GM11168 (cell line): ENCODE data around the gene MMP17.

ENCODE experiments used
- in situ Hi-C: fragments of 300-500 bp; cut with MboI; formaldehyde crosslinking; loops from one replicate; pipeline ENCODE4 v1.12.0; 2022; ENCODE audit warnings: low sequenced_read_pairs; ENCODE audit not compliant: unreplicated experiment

Gene MMP17

GRCh38 chr12:131892711-131893604 lies 64.8 kb downstream of the MMP17 start:
- in situ Hi-C loops, result no loop called here

DNA sequence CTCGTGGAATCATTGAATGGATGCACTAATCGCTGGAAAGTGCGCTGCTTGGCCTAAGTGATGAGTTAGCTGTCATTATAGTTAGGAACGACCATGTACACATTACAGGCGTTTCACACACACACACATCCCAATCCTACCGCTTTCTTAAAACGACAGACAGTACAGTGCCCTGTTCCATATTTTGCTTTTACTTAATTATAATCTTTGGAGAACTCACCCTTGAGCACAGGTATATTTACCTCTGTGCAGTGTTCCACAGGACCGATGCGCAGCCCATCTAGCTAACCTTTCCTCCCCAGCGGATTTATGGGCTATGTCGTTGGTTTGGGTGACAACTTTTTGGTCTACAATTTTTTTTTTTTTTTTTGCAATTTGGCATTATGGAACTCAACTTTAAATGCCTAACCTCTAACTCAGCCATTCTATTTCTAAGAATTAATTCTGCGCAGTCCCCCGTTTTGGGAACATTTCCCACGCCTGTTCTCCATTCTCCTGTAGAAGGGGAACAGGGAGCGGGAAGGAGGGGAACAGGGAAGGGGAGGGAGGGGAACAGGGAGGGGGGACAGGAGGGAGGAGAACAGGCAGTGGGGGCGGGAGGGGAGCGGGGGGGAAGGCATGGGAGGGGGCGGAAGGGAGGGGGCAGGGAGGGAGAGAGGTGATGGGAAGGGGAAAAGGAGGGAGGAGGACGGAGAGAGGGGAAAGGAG lies 65.6 kb downstream of the MMP17 start:
- in situ Hi-C loops, result no loop called here

GRCh38 chr12:131894313-131894860 lies 66.2 kb downstream of the MMP17 start, which contains the start of gene ULK1:
TSS of gene ULK1 (plus strand) at chr12:131894622. CDS start at chr12:131895002, 380 bp downstream.
- in situ Hi-C loops, result no loop called here

- in situ Hi-C loops, result no loop called here
Observed at GRCh38 chr12:131894981-131895639, 66.9 kb downstream of the MMP17 start.

GRCh38 chr12:131895640-131896079 lies 67.5 kb downstream of the MMP17 start:
- in situ Hi-C loops, result no loop called here

DNA sequence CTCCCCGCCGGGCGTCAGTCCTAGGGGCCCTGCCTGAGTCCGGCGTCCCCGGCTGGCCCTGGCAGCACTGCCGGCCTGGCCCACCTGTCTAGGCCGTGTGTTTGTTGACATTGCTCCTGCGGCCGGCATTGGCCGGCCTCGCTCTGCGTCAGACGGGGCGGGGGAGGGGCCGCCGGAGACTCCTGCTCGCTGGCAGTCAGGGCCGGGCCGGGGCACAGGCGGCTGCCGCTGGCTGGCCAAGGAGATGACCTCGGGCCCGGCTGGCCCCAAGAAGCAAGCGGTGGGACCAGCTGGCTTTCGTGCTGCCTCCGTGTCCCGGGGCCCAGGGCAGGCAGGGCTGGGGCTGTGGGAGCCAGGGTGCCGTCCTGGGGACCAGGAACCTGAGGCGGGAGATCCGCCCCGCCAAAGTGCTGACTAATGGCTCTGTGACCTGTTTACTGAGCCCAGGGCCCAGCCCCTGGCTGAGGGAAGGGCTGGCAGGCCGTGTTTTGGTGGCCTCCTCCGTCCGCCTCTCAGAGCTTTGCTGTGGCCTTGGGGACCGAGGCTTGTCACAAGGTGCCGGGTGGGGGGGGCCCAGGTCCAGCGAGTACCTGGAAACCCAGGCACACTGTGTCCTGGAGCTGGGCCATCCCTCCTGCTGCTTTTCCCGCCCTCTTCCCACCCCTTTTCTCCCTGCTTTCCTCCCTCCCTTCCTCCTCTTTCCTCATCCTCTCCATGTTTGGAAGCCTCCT lies 68.1 kb downstream of the MMP17 start:
- in situ Hi-C loops, result no loop called here

DNA sequence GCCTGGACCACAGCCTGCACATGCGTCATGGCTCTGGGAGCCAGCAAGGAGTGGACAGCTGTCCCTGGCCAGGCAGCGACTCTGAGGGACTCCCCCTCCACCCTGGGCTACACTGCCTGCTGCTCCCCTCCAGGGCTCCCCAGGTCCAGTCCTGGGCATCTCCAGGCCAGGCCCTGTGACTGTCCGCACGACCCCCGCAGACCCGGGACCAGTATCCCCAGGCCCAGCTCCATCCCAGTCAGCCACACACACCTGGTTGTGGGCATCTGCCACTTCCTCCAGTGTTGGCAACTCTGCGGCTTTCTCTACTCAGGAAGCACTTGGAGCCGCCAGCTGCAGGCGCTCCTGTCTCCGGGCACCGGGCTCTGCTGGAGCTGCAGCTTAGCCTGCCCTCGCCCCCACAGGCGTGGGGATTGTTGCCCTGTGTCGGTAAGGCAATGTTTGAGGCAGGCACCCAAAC lies 68.6 kb downstream of the MMP17 start:
- in situ Hi-C loops, result no loop called here

- in situ Hi-C loops, result no loop called here
Observed at GRCh38 chr12:131897276-131897675, 69.1 kb downstream of the MMP17 start.

DNA sequence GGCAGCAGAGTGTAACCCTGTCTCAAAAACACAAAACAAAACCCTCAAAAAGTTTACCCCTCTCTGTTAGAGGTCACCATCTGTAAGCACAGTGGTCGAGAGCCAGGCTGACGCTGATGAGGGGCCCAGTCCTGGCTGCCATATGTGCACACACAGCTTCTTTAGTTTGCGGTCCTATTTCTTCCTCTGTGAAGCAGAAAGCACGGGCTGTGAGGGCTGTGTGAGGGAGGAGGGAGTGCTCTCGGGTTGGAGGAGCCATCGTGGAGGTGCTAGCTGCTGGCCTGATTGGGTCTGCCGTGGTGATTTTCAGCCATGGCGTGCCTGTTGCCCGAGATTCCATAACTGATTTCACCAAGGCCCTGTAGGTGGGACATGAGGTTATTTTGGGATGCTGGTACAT lies 69.7 kb downstream of the MMP17 start:
- in situ Hi-C loops, result no loop called here

DNA sequence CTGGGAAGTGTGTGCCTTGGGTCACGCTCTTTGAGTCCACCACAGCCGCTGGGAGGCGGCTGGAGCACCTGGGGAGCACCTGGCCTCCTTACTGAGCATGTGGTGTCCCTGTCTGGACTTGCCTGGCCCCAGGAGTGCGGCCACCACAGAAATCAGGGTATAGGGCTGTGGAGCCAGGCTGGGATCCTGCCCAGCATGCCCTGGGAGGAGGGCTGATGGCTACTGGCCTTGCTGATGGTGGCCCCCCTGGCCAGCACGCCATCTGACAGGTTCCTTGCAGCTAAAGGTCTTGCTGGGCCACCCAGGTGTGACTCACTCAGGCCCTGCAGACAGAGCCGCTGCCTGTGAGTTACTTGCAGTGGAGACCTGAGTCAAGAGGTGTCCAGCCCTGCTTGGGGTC lies 72.2 kb downstream of the MMP17 start:
- in situ Hi-C loops, result no loop called here
